NCI-H510A treated with DMSO at 0.1 percent for 48 hours (cell line): ENCODE measurements around the gene RALGAPB.

ENCODE experiments used
- DNase-seq: peaks from one replicate; lab custom pipeline; 2025; lab: John Stamatoyannopoulos, UW

RALGAPB gene

GRCh38 chr20:38548356-38549083, 75.9 kb downstream of the RALGAPB start:
- no peak for DNase-seq

GRCh38 chr20:38550274-38550673, 77.6 kb downstream of the RALGAPB start:
- DNase-seq, result no peak

- DNase-seq, result no peak
These were observed 78.5 kb downstream of the RALGAPB start for GRCh38 chr20:38551056-38551626.

GRCh38 chr20:38554986-38555385, 82.3 kb downstream of the RALGAPB start:
- DNase-seq, result no peak

GRCh38 chr20:38555395-38555794, 82.8 kb downstream of the RALGAPB start:
- DNase-seq, result no peak

- no peak for DNase-seq
These were observed 84.5 kb downstream of the RALGAPB start for GRCh38 chr20:38557174-38557573.

GRCh38 chr20:38558596-38559360, 86.1 kb downstream of the RALGAPB start:
- DNase-seq, result no peak

- DNase-seq, result no peak
These were observed 87.1 kb downstream of the RALGAPB start for GRCh38 chr20:38559764-38560163.

GRCh38 chr20:38563802-38564431, 91.3 kb downstream of the RALGAPB start:
- DNase-seq, result no peak

GRCh38 chr20:38564680-38565079, 92.0 kb downstream of the RALGAPB start:
- DNase-seq, result no peak

- DNase-seq, result no peak
These were observed 93.5 kb downstream of the RALGAPB start for GRCh38 chr20:38566036-38566598.

GRCh38 chr20:38569747-38570525, 97.3 kb downstream of the RALGAPB start:
- DNase-seq, result no peak

GRCh38 chr20:38573413-38573812, 100.8 kb downstream of the RALGAPB start:
- DNase-seq, result no peak

GRCh38 chr20:38579219-38579910, 106.7 kb downstream of the RALGAPB start:
- peak; percentile 16 for DNase-seq

- no peak for DNase-seq
These were observed 107.3 kb downstream of the RALGAPB start for GRCh38 chr20:38579921-38580320.

- no peak for DNase-seq
These were observed 108.4 kb downstream of the RALGAPB start, which contains the start of gene ADIG for GRCh38 chr20:38581013-38581412. TSS of gene ADIG (plus strand) at chr20:38581197. CDS start at chr20:38581251, 54 bp downstream.

- no peak for DNase-seq
These were observed 109.3 kb downstream of the RALGAPB start for GRCh38 chr20:38581830-38582358.

- DNase-seq, result no peak
These were observed 110.7 kb downstream of the RALGAPB start for GRCh38 chr20:38583306-38583705.

- no peak for DNase-seq
These were observed 111.6 kb downstream of the RALGAPB start for GRCh38 chr20:38584099-38584763.
